Measurements from ENCODE around the gene GRM1. TPM values are rescaled to one million over a fixed set of nuclear protein-coding genes. Genes with fewer than 3 reads are reported as not detected.

Gene GRM1
- polyA plus RNA-seq, 4 donors: 0.01 to 0.03 TPM; not detected in 2

DNA sequence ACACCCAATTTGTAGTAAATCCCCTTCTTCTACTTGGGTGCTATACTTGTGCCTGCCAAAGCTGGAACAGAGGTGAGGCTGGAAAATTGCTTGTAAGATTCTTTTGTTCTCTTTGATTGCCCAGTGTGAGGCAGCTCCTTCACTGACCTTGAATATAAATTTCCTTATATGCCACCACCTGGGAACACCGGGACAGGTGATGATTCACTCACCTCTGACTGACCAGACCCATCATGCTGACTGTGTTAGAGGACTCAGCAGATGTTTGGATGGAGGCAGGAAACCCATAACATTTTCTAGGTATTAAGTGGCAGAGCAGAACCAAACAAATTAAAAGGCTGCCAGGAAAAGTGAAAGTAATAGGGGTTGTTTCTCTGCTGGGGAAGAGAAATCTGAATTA, 120.9 kb downstream of the GRM1 start:
- Histone ChIP-seq H3K27ac (ENCODE audit: low read depth in 1 of 3, low read length in 2 of 3) (no peak overlapping the region), H3K9me3 (ENCODE audit: control insufficient read depth in 2 of 2, insufficient read depth in 1 of 2, low read depth in 1 of 2, low read length in 1 of 2) (peaks cover 0 to 3% of the 10 kb centered on the region in 2 donors), H3K36me3 (ENCODE audit: control insufficient read depth in 3 of 3, insufficient read depth in 2 of 3, low read depth in 1 of 3, low read length in 3 of 3) (no peaks in the 10 kb centered on the region), H3K4me3 (ENCODE audit: low read depth in 1 of 3, low read length in 3 of 3) (no peak overlapping the region), H3K27me3 (ENCODE audit: control insufficient read depth in 3 of 3, insufficient read depth in 3 of 3, low read length in 3 of 3) (no peaks in the 10 kb centered on the region), H3K4me1 (ENCODE audit: control insufficient read depth in 3 of 3, insufficient read depth in 2 of 3, low read depth in 1 of 3, low read length in 2 of 3) (no peaks in the 10 kb centered on the region)
- DNase-seq (no peak), FAIRE-seq (no peak)
- 15 to 53% (median 20%) methylated on average over 1 of the region's 1 CpG for WGBS, 3 donors

DNA sequence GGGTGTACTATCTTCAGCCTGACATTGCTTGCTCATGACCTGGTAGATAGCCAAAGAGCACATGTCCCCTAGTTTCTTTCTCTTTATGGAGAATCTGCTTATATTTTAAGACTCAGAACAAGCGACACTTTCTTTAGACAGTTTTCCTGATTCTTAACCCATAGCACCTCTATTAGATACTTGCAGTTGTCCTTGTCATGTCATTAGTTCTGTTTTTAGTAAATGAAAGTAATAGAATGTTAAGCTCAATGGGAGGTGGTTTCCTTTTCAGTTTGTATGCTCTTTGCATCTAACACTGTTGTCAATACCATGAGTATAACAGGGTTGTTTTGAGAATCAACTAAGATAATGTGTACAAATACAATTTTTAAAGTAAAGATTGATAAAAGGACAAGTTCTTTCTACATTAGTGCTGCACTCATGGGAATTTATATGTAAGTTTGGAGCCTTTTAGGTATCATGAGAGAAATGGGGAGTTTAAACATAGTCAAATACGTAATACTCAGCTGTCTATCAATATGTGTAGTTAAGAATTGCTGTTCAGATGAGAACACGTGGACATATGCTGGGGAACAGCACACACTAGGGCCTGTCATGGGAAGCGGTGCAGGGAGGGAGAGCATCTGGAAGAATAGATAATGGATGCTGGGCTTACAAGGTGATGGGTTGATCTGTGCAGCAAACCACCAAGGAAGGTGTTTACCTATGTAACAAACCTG, 124.3 kb downstream of the GRM1 start:
- FAIRE-seq (no peak), DNase-seq (no peak)
- Histone ChIP-seq H3K9me3 (ENCODE audit: control insufficient read depth in 2 of 2, insufficient read depth in 1 of 2, low read depth in 1 of 2, low read length in 1 of 2) (no peaks in the 10 kb centered on the region), H3K27ac (ENCODE audit: low read depth in 1 of 3, low read length in 2 of 3) (no peak overlapping the region), H3K36me3 (ENCODE audit: control insufficient read depth in 3 of 3, insufficient read depth in 2 of 3, low read depth in 1 of 3, low read length in 3 of 3) (no peaks in the 10 kb centered on the region), H3K27me3 (ENCODE audit: control insufficient read depth in 3 of 3, insufficient read depth in 3 of 3, low read length in 3 of 3) (no peaks in the 10 kb centered on the region), H3K4me3 (ENCODE audit: low read depth in 1 of 3, low read length in 3 of 3) (no peak overlapping the region), H3K4me1 (ENCODE audit: control insufficient read depth in 3 of 3, insufficient read depth in 2 of 3, low read depth in 1 of 3, low read length in 2 of 3) (no peaks in the 10 kb centered on the region)
- 59 to 74% (median 60%) methylated on average over 4 of the region's 4 CpGs for WGBS, 3 donors

DNA sequence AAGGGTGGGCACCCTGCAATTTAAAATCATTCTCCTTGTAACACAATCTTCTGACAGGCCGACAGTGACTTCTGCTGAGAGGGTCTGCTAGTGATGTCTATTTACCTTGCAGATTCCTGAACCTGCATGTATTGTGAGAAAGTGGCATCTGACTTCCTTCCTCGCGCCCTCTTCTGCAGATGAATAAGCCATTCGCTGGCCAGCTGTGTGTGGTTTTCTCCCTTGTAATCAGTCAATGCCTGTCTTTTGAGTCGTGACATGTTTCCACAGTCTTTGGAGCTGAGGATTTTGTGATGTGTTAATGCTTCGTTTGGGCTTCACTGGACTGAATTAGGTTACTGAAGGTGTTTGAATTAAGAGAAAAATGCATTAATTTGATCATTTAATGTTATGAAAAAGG, 125.3 kb downstream of the GRM1 start:
- Histone ChIP-seq H3K4me3 (ENCODE audit: low read depth in 1 of 3, low read length in 3 of 3) (no peak overlapping the region), H3K9me3 (ENCODE audit: control insufficient read depth in 2 of 2, insufficient read depth in 1 of 2, low read depth in 1 of 2, low read length in 1 of 2) (no peaks in the 10 kb centered on the region), H3K27ac (ENCODE audit: low read depth in 1 of 3, low read length in 2 of 3) (no peak overlapping the region), H3K27me3 (ENCODE audit: control insufficient read depth in 3 of 3, insufficient read depth in 3 of 3, low read length in 3 of 3) (no peaks in the 10 kb centered on the region), H3K4me1 (ENCODE audit: control insufficient read depth in 3 of 3, insufficient read depth in 2 of 3, low read depth in 1 of 3, low read length in 2 of 3) (no peaks in the 10 kb centered on the region), H3K36me3 (ENCODE audit: control insufficient read depth in 3 of 3, insufficient read depth in 2 of 3, low read depth in 1 of 3, low read length in 3 of 3) (no peaks in the 10 kb centered on the region)
- FAIRE-seq (no peak), DNase-seq (no peak)
- WGBS, 3 donors: 13 to 24% (median 20%) methylated on average over 6 of the region's 6 CpGs

DNA sequence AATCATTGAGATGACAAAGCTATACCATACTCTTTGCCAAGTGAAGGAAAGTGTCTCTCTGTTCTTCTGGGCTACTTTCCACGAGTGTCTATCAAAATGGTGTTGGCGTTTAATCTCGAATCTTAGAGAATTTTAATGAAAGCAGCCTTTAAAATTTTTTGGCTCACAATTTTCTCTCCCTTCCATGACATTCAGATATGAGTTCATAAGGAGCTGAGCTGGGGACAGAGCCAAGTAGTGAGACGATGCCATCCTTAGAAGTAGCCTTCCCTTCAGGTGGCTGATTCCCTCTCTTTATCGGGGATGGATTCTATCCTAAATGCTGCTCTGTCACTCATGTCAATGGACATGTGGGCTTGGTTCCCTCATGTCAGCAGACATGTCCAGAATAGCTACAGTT, 132.8 kb downstream of the GRM1 start:
- no peak for FAIRE-seq

GRCh38 chr6:146169872-146170271, 141.0 kb downstream of the GRM1 start:
- Histone ChIP-seq H3K4me1 (ENCODE audit: control insufficient read depth in 3 of 3, insufficient read depth in 2 of 3, low read depth in 1 of 3, low read length in 2 of 3) (no peaks in the 10 kb centered on the region), H3K27ac (ENCODE audit: low read depth in 1 of 3, low read length in 2 of 3) (no peak overlapping the region), H3K27me3 (ENCODE audit: control insufficient read depth in 3 of 3, insufficient read depth in 3 of 3, low read length in 3 of 3) (no peaks in the 10 kb centered on the region), H3K36me3 (ENCODE audit: control insufficient read depth in 3 of 3, insufficient read depth in 2 of 3, low read depth in 1 of 3, low read length in 3 of 3) (no peaks in the 10 kb centered on the region), H3K4me3 (ENCODE audit: low read depth in 1 of 3, low read length in 3 of 3) (no peak overlapping the region), H3K9me3 (ENCODE audit: control insufficient read depth in 2 of 2, insufficient read depth in 1 of 2, low read depth in 1 of 2, low read length in 1 of 2) (peaks cover 0 to 3% of the 10 kb centered on the region in 2 donors)
- no peak for FAIRE-seq
- 72 to 80% (median 77%) methylated on average over 1 of the region's 1 CpG for WGBS, 3 donors
- DNase-seq: no peak

More for the DNA sequence above, 132.8 kb downstream of the GRM1 start:
- no peaks in the 10 kb centered on the region for H3K36me3 ChIP-seq (ENCODE audit: control insufficient read depth in 3 of 3, insufficient read depth in 2 of 3, low read depth in 1 of 3, low read length in 3 of 3)
- no peaks in the 10 kb centered on the region for H3K9me3 ChIP-seq (ENCODE audit: control insufficient read depth in 2 of 2, insufficient read depth in 1 of 2, low read depth in 1 of 2, low read length in 1 of 2)
- no peak overlapping the region for H3K27ac ChIP-seq (ENCODE audit: low read depth in 1 of 3, low read length in 2 of 3)
- no peak for DNase-seq
- H3K4me3 ChIP-seq (ENCODE audit: low read depth in 1 of 3, low read length in 3 of 3): no peak overlapping the region
- 78 to 84% (median 80%) methylated on average over 5 of the region's 5 CpGs for WGBS, 3 donors
- H3K27me3 ChIP-seq (ENCODE audit: control insufficient read depth in 3 of 3, insufficient read depth in 3 of 3, low read length in 3 of 3): no peaks in the 10 kb centered on the region
- H3K4me1 ChIP-seq (ENCODE audit: control insufficient read depth in 3 of 3, insufficient read depth in 2 of 3, low read depth in 1 of 3, low read length in 2 of 3): no peaks in the 10 kb centered on the region

- DNase-seq: no peak
- no peak for FAIRE-seq
- Histone ChIP-seq H3K4me3 (ENCODE audit: low read depth in 1 of 3, low read length in 3 of 3) (no peak overlapping the region), H3K27ac (ENCODE audit: low read depth in 1 of 3, low read length in 2 of 3) (no peak overlapping the region), H3K36me3 (ENCODE audit: control insufficient read depth in 3 of 3, insufficient read depth in 2 of 3, low read depth in 1 of 3, low read length in 3 of 3) (no peaks in the 10 kb centered on the region), H3K9me3 (ENCODE audit: control insufficient read depth in 2 of 2, insufficient read depth in 1 of 2, low read depth in 1 of 2, low read length in 1 of 2) (no peaks in the 10 kb centered on the region), H3K4me1 (ENCODE audit: control insufficient read depth in 3 of 3, insufficient read depth in 2 of 3, low read depth in 1 of 3, low read length in 2 of 3) (no peaks in the 10 kb centered on the region), H3K27me3 (ENCODE audit: control insufficient read depth in 3 of 3, insufficient read depth in 3 of 3, low read length in 3 of 3) (no peaks in the 10 kb centered on the region)
- WGBS, 3 donors: 89 to 94% (median 92%) methylated on average over 1 of the region's 1 CpG
Measured at GRCh38 chr6:146177785-146178184, 148.9 kb downstream of the GRM1 start.

DNA sequence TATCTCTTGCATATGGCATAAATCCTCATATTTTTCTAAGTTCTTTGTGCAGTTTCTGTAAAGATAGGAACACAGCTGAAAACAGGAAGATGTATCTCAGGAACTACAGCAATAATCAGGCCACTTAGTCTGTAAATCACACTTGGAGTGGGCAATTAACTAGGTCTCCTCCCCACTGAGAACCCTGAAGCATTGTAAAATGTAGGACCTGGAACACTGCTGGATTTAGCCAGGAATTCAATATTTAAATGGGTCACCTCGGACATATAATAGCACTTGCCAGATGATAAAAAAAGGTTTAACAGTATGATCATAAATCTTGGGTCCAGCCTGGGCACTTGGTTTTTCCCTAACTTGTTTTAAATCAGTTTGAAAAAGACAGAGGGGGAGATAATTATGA, 155.0 kb downstream of the GRM1 start:
- FAIRE-seq: no peak
- Histone ChIP-seq H3K4me3 (ENCODE audit: low read depth in 1 of 3, low read length in 3 of 3) (no peak overlapping the region), H3K9me3 (ENCODE audit: control insufficient read depth in 2 of 2, insufficient read depth in 1 of 2, low read depth in 1 of 2, low read length in 1 of 2) (no peaks in the 10 kb centered on the region), H3K27me3 (ENCODE audit: control insufficient read depth in 3 of 3, insufficient read depth in 3 of 3, low read length in 3 of 3) (no peaks in the 10 kb centered on the region), H3K4me1 (ENCODE audit: control insufficient read depth in 3 of 3, insufficient read depth in 2 of 3, low read depth in 1 of 3, low read length in 2 of 3) (no peaks in the 10 kb centered on the region), H3K36me3 (ENCODE audit: control insufficient read depth in 3 of 3, insufficient read depth in 2 of 3, low read depth in 1 of 3, low read length in 3 of 3) (no peaks in the 10 kb centered on the region), H3K27ac (ENCODE audit: low read depth in 1 of 3, low read length in 2 of 3) (no peak overlapping the region)
- 17 to 38% (median 34%) methylated on average over 1 of the region's 1 CpG for WGBS, 3 donors
- no peak for DNase-seq

DNA sequence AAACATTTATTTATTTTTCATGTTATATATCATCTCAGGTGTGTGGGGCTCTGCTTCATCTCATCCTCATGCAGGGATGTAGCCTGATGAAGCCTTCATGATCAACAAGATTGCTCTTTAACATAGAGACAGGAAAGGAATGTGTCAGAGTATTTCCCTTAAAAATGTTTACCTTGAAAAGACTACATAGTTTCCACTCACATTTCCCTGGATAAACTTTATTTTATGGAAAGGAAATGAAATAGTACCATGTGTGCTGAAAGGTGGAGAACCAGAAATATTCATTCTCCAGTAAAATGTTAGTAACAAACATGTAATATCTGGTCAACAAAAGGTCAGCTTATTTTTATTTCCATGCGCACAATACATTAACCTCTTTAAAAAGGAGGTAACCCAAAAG, 155.8 kb downstream of the GRM1 start:
- Histone ChIP-seq H3K36me3 (ENCODE audit: control insufficient read depth in 3 of 3, insufficient read depth in 2 of 3, low read depth in 1 of 3, low read length in 3 of 3) (no peaks in the 10 kb centered on the region), H3K9me3 (ENCODE audit: control insufficient read depth in 2 of 2, insufficient read depth in 1 of 2, low read depth in 1 of 2, low read length in 1 of 2) (no peaks in the 10 kb centered on the region), H3K27ac (ENCODE audit: low read depth in 1 of 3, low read length in 2 of 3) (no peak overlapping the region), H3K27me3 (ENCODE audit: control insufficient read depth in 3 of 3, insufficient read depth in 3 of 3, low read length in 3 of 3) (no peaks in the 10 kb centered on the region), H3K4me1 (ENCODE audit: control insufficient read depth in 3 of 3, insufficient read depth in 2 of 3, low read depth in 1 of 3, low read length in 2 of 3) (no peaks in the 10 kb centered on the region), H3K4me3 (ENCODE audit: low read depth in 1 of 3, low read length in 3 of 3) (no peak overlapping the region)
- 85 to 97% (median 93%) methylated on average over 1 of the region's 1 CpG for WGBS, 3 donors
- DNase-seq (no peak), FAIRE-seq (no peak)

- no peak overlapping the region for H3K27ac ChIP-seq (ENCODE audit: low read depth in 1 of 3, low read length in 2 of 3)
- no peaks in the 10 kb centered on the region for H3K36me3 ChIP-seq (ENCODE audit: control insufficient read depth in 3 of 3, insufficient read depth in 2 of 3, low read depth in 1 of 3, low read length in 3 of 3)
- DNase-seq (no peak), FAIRE-seq (no peak)
- H3K4me3 ChIP-seq (ENCODE audit: low read depth in 1 of 3, low read length in 3 of 3): no peak overlapping the region
- no peaks in the 10 kb centered on the region for H3K27me3 ChIP-seq (ENCODE audit: control insufficient read depth in 3 of 3, insufficient read depth in 3 of 3, low read length in 3 of 3)
- no peaks in the 10 kb centered on the region for H3K4me1 ChIP-seq (ENCODE audit: control insufficient read depth in 3 of 3, insufficient read depth in 2 of 3, low read depth in 1 of 3, low read length in 2 of 3)
- WGBS, 3 donors: 76 to 83% (median 78%) methylated on average over 3 of the region's 3 CpGs
- H3K9me3 ChIP-seq (ENCODE audit: control insufficient read depth in 2 of 2, insufficient read depth in 1 of 2, low read depth in 1 of 2, low read length in 1 of 2): no peaks in the 10 kb centered on the region
Measured at GRCh38 chr6:146189131-146189530, 160.3 kb downstream of the GRM1 start.

All from small intestine (tissue), 7 donors.